HepG2 (cell line): ENCODE data around the gene FHIT. TPM values are rescaled to one million over a fixed set of nuclear protein-coding genes. Genes with fewer than 3 reads are reported as not detected.

Source experiments
- ATAC-seq: fragments of 200-7000 bp; cut with Tn5 transposase; 3 replicates; pipeline ENCODE4 v1.9.1; 2020; ENCODE audit warnings: mild to moderate bottlenecking, moderate library complexity
- BruUV-seq: library from RNA; stranded (reverse); fragments of 400-500 nt; replicated peaks from 2 replicates; lab custom pipeline; 2021; lab: Mats Ljungman, UMichigan
- CTCF ChIA-PET: fragments of 300-600 bp; formaldehyde crosslinking; extraction: SDS; loops from one replicate; lab custom pipeline; 2021; ENCODE audit warnings: low total read pairs, inconsistent platforms, low intra/inter-chr PET ratio; lab: Yijun Ruan, JAX
- POLR2A ChIA-PET: fragments of 350-600 bp; sonication (Branson Sonifier 250); formaldehyde crosslinking; loops from one replicate; lab custom pipeline; 2020; ENCODE audit warnings: antibody characterized with exemption, inconsistent platforms; lab: Yijun Ruan, JAX
- DNase-seq: peaks from one replicate; pipeline ENCODE4 v3.0.0-alpha.2; 2015; ENCODE audit warnings: low spot score
- FAIRE-seq: peaks from 3 replicates; lab custom pipeline; 2011; peaks lifted over from hg19 to GRCh38; lab: Jason Lieb, UNC
- H2AFZ ChIP-seq: one replicate; pipeline ENCODE4 v1.6.1; 2011; ENCODE audit warnings: low read length, inconsistent platforms
- H3K27ac ChIP-seq: fragments of 300-600 bp; 3 replicates; pipeline ENCODE4 v1.8.0; 2011; ENCODE audit warnings: mixed run types, mild to moderate bottlenecking, mixed read lengths, low read length, inconsistent platforms; ENCODE audit not compliant: insufficient read depth; ENCODE audit errors: extremely low read length
- H3K27me3 ChIP-seq, 2 experiments: fragments of 200-600 bp in 1 of 2; 2 replicates in 1 of 2; 3 replicates in 1 of 2; pipeline versions ENCODE4 v1.6.0 to v1.8.0; 2011; ENCODE audit warnings: low read length in 2 of 2, mild to moderate bottlenecking in 2 of 2, moderate library complexity in 2 of 2, inconsistent platforms in 1 of 2; ENCODE audit not compliant: insufficient read depth in 2 of 2, control insufficient read depth in 1 of 2
- H3K36me3 ChIP-seq, 2 experiments: fragments of 200-600 bp in 1 of 2; replicated peaks in 1 of 2; 2 replicates in 1 of 2; 3 replicates in 1 of 2; pipeline versions ENCODE4 v1.5.1 to v1.8.0; 2011; ENCODE audit warnings: low read length in 2 of 2, inconsistent platforms in 1 of 2; ENCODE audit not compliant: insufficient read depth in 2 of 2, control insufficient read depth in 1 of 2
- H3K4me1 ChIP-seq: 2 replicates; pipeline ENCODE4 v1.5.1; 2012; ENCODE audit warnings: low read length, inconsistent platforms; ENCODE audit not compliant: insufficient read depth
- H3K4me2 ChIP-seq: 2 replicates; pipeline ENCODE4 v1.6.0; 2011; ENCODE audit warnings: low read depth, low read length, inconsistent platforms
- H3K4me3 ChIP-seq, 3 experiments: fragments of 200-600 bp in 1 of 3; sonication (generic), shearing (Covaris generic) in 1 of 3; replicated peaks in 1 of 3; 2 replicates each; pipeline ENCODE4 v1.5.1; 2011 to 2016; ENCODE audit warnings: low read length in 3 of 3, inconsistent platforms in 2 of 3, low read depth in 2 of 3, mild to moderate bottlenecking in 2 of 3, control low read depth in 1 of 3, mixed read lengths in 1 of 3; ENCODE audit not compliant: insufficient read depth in 1 of 3
- H3K79me2 ChIP-seq: one replicate; pipeline ENCODE4 v1.6.1; 2011; ENCODE audit warnings: low read length, inconsistent platforms; ENCODE audit not compliant: insufficient read depth
- H3K9ac ChIP-seq: 2 replicates; pipeline ENCODE4 v1.6.0; 2011; ENCODE audit warnings: mild to moderate bottlenecking, low read depth, low read length, inconsistent platforms; ENCODE audit not compliant: insufficient read depth
- H3K9me3 ChIP-seq: 2 replicates; pipeline ENCODE4 v1.5.1; 2012; ENCODE audit warnings: mild to moderate bottlenecking, low read length
- H4K20me1 ChIP-seq: 2 replicates; pipeline ENCODE4 v1.6.0; 2011; ENCODE audit warnings: inconsistent platforms, mild to moderate bottlenecking, low read length, moderate library complexity; ENCODE audit not compliant: insufficient read depth
- BRCA1 ChIP-seq: sonication (generic); formaldehyde crosslinking; IDR thresholded peaks from 2 replicates; pipeline ENCODE4 v1.4.0; 2020; ENCODE audit warnings: missing genetic modification reagents
- DMAP1 ChIP-seq: IDR thresholded peaks from 2 replicates; pipeline ENCODE4 v1.6.1; 2016
- EHMT2 ChIP-seq: fragments of 200-600 bp; sonication (generic); IDR thresholded peaks from 2 replicates; pipeline ENCODE4 v1.7.0; 2017; ENCODE audit warnings: antibody characterized with exemption, low read depth, low read length, borderline replicate concordance
- PPARG ChIP-seq: conservative IDR thresholded peaks from 2 replicates; pipeline ENCODE4 v1.6.1; 2016; ENCODE audit warnings: missing biosample characterization, missing genetic modification reagents
- RELA ChIP-seq: sonication (generic); formaldehyde crosslinking; IDR thresholded peaks from 2 replicates; pipeline ENCODE4 v1.4.0; 2020; ENCODE audit warnings: missing genetic modification reagents
- REPIN1 ChIP-seq: sonication (generic); formaldehyde crosslinking; IDR thresholded peaks from 2 replicates; pipeline ENCODE4 v1.8.0; 2022; ENCODE audit warnings: missing genetic modification reagents, low read depth, mild to moderate bottlenecking, borderline replicate concordance
- SALL1 ChIP-seq: sonication (generic); formaldehyde crosslinking; IDR thresholded peaks from 2 replicates; pipeline ENCODE4 v1.8.0; 2022; ENCODE audit warnings: mild to moderate bottlenecking, missing genetic modification reagents
- SMARCE1 ChIP-seq: fragments of 450-650 bp; IDR thresholded peaks from 2 replicates; pipeline ENCODE4 v1.6.1; 2017; ENCODE audit warnings: borderline replicate concordance
- WGBS: methylation state at CpG from one replicate; pipeline ENCODE4 v1.1.6; 2017; ENCODE audit warnings: low lambda C conversion rate; 5-methylcytosine and 5-hydroxymethylcytosine counted together
- in situ Hi-C: cut with HindIII; loops from 2 replicates; pipeline ENCODE4 v1.10.0; 2017; ENCODE audit warnings: low pct_unique_long_range_greater_than_20kb; ENCODE audit not compliant: extremely low pct_ligation_motif_present
- intact Hi-C: fragments of 100-400 bp; cut with micrococcal nuclease; formaldehyde crosslinking; loops from one replicate; pipeline ENCODE4 v1.10.0; 2022; ENCODE audit not compliant: unreplicated experiment
- polyA plus RNA-seq, 8 experiments: library from polyadenylated mRNA; depleted of rRNA in 3 of 8; stranded (reverse) in 7 of 8; unstranded in 1 of 8; fragments of >200 nt; fragmentation: Illumina TruSeq in 4 of 8; extraction: Trizol in 4 of 8; gene quantifications; 2 replicates each; pipeline versions ENCODE4 v1.2.1 to v1.2.3, GENCODE V29; 2011 to 2016; ENCODE audit warnings: low read depth in 4 of 8, missing spikeins in 1 of 8, mixed read lengths in 1 of 8; ENCODE audit not compliant: insufficient read depth in 1 of 8
- total RNA-seq, 5 experiments: library from RNA; depleted of rRNA; stranded (reverse); fragments of >200 nt; fragmentation: Illumina TruSeq; extraction: Trizol; gene quantifications; 2 replicates each; pipeline ENCODE4 v1.2.3, GENCODE V29; 2016; ENCODE audit warnings: low read depth in 1 of 5
- TF ChIP-seq, protein P1 (sequence below): sonication (generic); formaldehyde crosslinking; IDR thresholded peaks from 2 replicates; pipeline ENCODE4 v1.4.0; 2020; ENCODE audit warnings: missing genetic modification reagents, borderline replicate concordance

Gene FHIT
- total and polyA plus RNA-seq, 2 of the 13 experiments (the other 11 are each of a cell fraction or from before 2014, with no cell fraction given): 4.0 to 4.6 TPM

DNA sequence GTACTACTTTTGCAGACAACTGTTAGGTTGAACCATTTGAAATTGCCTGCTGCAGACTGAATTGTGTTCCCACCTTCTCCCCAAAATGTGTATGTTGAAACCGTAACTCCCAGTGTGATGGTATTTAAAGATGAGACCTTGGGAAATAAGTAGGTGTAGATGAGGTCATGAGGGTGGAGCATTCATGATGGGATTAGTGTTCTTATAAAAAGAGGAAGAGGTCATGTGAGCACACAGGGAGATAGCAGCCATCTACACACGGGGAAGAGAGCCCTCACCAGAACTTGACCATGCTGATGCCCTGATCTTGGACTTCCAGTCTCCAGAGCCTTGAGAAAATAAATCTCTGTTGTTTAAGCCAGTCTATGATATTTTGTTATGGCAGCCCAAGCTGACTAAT is 17.4 kb upstream of the FHIT start:
- Histone ChIP-seq H3K27ac (no peak overlapping the region), H3K27me3 (no peaks in the 10 kb centered on the region), H3K79me2 (no peaks in the 10 kb centered on the region), H3K4me1 (0 out of 2 replicates have a peak, but pooled peaks cover 6% of the 10 kb centered on the region), H3K9ac (no peak overlapping the region), H3K4me3 (no peak overlapping the region), H3K4me2 (no peak overlapping the region), H3K36me3 (no peaks in the 10 kb centered on the region), H3K9me3 (no peaks in the 10 kb centered on the region), H4K20me1 (no peaks in the 10 kb centered on the region), H2AFZ (no peak overlapping the region)
- no TSS peak for BruUV-seq
- ATAC-seq (no peak), FAIRE-seq (no peak), DNase-seq (no peak)
- ChIA-PET CTCF (no interaction called here), POLR2A (no interaction called here)
- in situ Hi-C loops: no loop called here
- intact Hi-C loops: no loop called here
- no peak for TF ChIP-seq REPIN1 (CRISPR knock-in tag)
- TF ChIP-seq PPARG: no peak
- no peak for TF ChIP-seq BRCA1
- no peak for TF ChIP-seq SALL1
- no peak for TF ChIP-seq RELA (CRISPR knock-in tag)
- TF ChIP-seq, protein P1, sequence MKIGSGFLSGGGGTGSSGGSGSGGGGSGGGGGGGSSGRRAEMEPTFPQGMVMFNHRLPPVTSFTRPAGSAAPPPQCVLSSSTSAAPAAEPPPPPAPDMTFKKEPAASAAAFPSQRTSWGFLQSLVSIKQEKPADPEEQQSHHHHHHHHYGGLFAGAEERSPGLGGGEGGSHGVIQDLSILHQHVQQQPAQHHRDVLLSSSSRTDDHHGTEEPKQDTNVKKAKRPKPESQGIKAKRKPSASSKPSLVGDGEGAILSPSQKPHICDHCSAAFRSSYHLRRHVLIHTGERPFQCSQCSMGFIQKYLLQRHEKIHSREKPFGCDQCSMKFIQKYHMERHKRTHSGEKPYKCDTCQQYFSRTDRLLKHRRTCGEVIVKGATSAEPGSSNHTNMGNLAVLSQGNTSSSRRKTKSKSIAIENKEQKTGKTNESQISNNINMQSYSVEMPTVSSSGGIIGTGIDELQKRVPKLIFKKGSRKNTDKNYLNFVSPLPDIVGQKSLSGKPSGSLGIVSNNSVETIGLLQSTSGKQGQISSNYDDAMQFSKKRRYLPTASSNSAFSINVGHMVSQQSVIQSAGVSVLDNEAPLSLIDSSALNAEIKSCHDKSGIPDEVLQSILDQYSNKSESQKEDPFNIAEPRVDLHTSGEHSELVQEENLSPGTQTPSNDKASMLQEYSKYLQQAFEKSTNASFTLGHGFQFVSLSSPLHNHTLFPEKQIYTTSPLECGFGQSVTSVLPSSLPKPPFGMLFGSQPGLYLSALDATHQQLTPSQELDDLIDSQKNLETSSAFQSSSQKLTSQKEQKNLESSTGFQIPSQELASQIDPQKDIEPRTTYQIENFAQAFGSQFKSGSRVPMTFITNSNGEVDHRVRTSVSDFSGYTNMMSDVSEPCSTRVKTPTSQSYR (CRISPR knock-in tag): no peak
- no peak for TF ChIP-seq SMARCE1
- 5% methylated on average over 2 of the region's 2 CpGs for WGBS

DNA sequence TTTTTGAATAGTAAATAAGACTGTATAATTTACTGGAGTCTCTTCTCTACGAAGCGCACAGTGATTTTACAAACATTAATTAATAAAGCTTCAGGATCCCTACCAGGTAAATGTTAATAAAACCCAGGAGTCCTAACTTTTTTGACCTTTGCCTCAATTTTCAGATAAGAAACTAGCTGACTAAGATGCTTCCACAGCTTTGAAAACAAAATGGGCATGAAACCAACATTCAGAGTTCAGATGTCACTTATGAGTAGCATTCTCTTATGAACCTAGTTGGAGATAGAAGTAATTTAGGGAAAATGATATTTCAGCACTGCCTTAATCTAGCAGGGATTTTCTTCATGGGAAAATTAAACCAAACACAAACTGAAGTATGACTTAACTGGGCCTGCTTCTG is 13.0 kb upstream of the FHIT start:
- no peaks in the 10 kb centered on the region for H3K79me2 ChIP-seq
- no peaks in the 10 kb centered on the region for H3K9me3 ChIP-seq
- ChIA-PET CTCF (no interaction called here), POLR2A (no interaction called here)
- 0 out of 2 replicates have a peak, but pooled peaks cover 6% of the 10 kb centered on the region for H3K4me1 ChIP-seq
- no peak overlapping the region for H3K4me3 ChIP-seq
- H3K9ac ChIP-seq: no peak overlapping the region
- no peaks in the 10 kb centered on the region for H4K20me1 ChIP-seq
- DNase-seq (no peak), ATAC-seq (no peak), FAIRE-seq (no peak)
- H3K4me2 ChIP-seq: no peak overlapping the region
- no peaks in the 10 kb centered on the region for H3K36me3 ChIP-seq
- no peak overlapping the region for H3K27ac ChIP-seq
- intact Hi-C loops: no loop called here
- no peak overlapping the region for H2AFZ ChIP-seq
- no peaks in the 10 kb centered on the region for H3K27me3 ChIP-seq
- WGBS: 94% methylated on average over 2 of the region's 2 CpGs
- BruUV-seq: no TSS peak
- in situ Hi-C loops: no loop called here
- TF ChIP-seq EHMT2 (no peak), DMAP1 (CRISPR knock-in tag) (no peak)
